AG04449 (cell line): ENCODE measurements around the gene FIGNL2.

Source experiments
- CTCF ChIA-PET: fragments of 350-600 bp; formaldehyde crosslinking; extraction: SDS; loops from one replicate; lab custom pipeline; 2021; ENCODE audit warnings: antibody characterized with exemption; lab: Yijun Ruan, JAX
- POLR2A ChIA-PET: fragments of 400-600, 350-600 bp; formaldehyde crosslinking; extraction: SDS; loops from one replicate; lab custom pipeline; 2020; ENCODE audit warnings: antibody characterized with exemption, inconsistent platforms; lab: Yijun Ruan, JAX
- DNase-seq: peaks from one replicate; pipeline ENCODE4 v3.0.0-alpha.2; 2010; ENCODE audit warnings: low read depth, low spot score
- H3K4me3 ChIP-seq: 2 replicates; pipeline ENCODE4 v1.5.1; 2011; ENCODE audit warnings: low read depth, mild to moderate bottlenecking, control low read depth, low read length
- TF ChIP-seq, protein P1 (sequence below): IDR thresholded peaks from one replicate; pipeline ENCODE4 v1.5.1; 2011; ENCODE audit warnings: mild to moderate bottlenecking, moderate library complexity, low read length, control low read depth, inconsistent platforms; ENCODE audit not compliant: insufficient read depth; ENCODE audit errors: missing control alignments

Gene FIGNL2

DNA sequence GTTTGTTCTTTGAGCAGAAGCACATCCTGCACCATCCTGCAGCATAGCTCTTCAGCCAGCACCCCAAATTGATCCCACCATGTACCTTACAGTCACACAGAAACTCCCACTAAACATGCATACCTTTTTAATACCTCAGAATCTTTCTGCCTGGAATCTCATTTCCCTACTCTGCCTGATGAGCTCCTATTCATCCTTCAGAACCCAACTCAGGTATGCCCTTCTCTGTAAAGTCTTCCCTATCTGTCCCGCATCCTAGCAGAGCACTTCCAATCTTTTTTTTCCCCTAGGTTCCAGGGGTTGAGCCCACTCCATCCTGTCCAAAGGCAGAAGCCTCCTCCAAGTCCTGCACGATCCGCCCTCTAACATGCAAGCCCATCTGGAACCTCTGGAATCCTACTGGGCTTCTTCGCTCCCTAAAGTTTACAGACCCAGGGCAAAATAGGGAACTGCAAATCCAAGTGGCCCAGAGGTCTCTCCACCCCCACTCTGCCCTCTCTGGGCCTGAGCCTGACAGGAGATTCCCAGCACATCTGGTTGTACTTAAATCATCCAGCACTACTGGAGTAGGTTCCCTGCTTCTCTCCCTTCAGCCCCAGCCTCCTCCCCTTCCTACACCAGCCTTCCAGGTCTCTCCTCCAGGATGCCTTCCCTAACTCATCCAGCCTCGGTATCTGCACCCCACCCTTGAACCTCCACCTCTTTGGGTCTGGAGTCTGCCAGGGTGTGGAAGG, 4.1 kb upstream of the FIGNL2 start:
- CTCF ChIA-PET: interaction anchor here (1.0 to 1.8 kb wide), 2 partner anchors 11 to 42 kb away, joined by 3 to 6 read pairs; no protein-coding TSS in a partner anchor
- no peak overlapping the region for H3K4me3 ChIP-seq
- POLR2A ChIA-PET: no interaction called here
- TF ChIP-seq, protein P1, sequence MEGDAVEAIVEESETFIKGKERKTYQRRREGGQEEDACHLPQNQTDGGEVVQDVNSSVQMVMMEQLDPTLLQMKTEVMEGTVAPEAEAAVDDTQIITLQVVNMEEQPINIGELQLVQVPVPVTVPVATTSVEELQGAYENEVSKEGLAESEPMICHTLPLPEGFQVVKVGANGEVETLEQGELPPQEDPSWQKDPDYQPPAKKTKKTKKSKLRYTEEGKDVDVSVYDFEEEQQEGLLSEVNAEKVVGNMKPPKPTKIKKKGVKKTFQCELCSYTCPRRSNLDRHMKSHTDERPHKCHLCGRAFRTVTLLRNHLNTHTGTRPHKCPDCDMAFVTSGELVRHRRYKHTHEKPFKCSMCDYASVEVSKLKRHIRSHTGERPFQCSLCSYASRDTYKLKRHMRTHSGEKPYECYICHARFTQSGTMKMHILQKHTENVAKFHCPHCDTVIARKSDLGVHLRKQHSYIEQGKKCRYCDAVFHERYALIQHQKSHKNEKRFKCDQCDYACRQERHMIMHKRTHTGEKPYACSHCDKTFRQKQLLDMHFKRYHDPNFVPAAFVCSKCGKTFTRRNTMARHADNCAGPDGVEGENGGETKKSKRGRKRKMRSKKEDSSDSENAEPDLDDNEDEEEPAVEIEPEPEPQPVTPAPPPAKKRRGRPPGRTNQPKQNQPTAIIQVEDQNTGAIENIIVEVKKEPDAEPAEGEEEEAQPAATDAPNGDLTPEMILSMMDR: no peak
- DNase-seq: no peak

DNA sequence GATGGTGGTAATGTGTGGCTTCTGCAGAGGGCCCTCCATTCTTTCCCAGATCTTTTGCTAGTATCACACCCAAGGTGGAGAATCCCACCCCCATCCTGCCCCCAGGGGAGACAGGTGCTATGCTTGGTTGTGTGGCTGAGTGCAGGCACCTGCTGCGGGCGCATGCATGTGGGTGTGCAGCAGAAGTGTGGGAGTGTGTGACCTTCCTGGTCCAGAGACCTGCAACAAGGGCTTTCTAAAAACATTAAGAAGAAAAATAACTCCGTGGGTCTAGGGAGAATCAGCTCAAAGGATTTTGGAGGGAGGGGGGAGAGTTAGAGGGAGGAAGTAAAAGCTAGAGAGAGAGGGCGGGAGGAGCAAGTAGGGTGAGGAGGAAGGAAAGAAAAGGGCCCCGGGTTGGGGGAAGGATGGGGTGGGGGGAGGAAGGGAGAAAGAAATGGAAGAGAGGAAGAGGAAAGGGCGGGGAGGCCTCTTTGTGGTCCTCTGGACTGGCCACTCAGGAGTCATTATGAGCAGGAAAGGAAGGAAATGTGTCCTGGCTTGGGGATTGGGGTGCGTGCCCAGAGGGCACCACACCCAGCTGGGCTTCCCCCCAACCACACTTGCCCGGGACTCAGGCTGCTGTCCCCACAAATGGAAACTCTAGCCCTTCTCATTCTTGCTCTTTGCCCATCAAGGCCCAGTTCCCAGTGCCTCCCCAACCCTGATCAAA, 3.1 kb upstream of the FIGNL2 start:
- CTCF ChIA-PET: interaction anchor here (1.0 to 1.8 kb wide), 3 partner anchors 12 to 129 kb away, joined by 3 to 6 read pairs (median 3); no protein-coding TSS in a partner anchor

DNA sequence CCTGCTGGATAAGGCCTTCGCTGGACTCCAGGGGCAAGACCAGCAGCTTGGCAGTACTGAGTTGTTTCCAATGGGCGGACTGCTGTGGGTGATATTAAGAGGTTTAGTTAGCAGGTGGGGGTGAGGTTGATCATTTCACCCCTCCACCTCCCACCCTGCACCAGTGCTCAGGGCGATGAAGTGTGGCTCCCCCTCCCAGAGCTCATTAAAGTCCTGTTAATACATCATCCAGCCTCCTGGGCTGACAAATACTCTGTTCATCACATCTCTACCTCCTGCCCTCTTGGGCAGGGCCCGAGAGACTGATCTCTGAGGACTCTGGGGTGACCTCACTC, 2.4 kb upstream of the FIGNL2 start:
- TF ChIP-seq, protein P1: no peak
- POLR2A ChIA-PET: no interaction called here
- CTCF ChIA-PET: interaction anchor here (1.1 to 1.8 kb wide), 3 partner anchors 13 to 130 kb away, joined by 3 to 6 read pairs (median 3); no protein-coding TSS in a partner anchor
- no peak for DNase-seq
- no peak overlapping the region for H3K4me3 ChIP-seq

More for the DNA sequence above, 3.1 kb upstream of the FIGNL2 start:
- POLR2A ChIA-PET: no interaction called here
- TF ChIP-seq, protein P1: no peak
- DNase-seq: no peak
- H3K4me3 ChIP-seq: no peak overlapping the region

DNA sequence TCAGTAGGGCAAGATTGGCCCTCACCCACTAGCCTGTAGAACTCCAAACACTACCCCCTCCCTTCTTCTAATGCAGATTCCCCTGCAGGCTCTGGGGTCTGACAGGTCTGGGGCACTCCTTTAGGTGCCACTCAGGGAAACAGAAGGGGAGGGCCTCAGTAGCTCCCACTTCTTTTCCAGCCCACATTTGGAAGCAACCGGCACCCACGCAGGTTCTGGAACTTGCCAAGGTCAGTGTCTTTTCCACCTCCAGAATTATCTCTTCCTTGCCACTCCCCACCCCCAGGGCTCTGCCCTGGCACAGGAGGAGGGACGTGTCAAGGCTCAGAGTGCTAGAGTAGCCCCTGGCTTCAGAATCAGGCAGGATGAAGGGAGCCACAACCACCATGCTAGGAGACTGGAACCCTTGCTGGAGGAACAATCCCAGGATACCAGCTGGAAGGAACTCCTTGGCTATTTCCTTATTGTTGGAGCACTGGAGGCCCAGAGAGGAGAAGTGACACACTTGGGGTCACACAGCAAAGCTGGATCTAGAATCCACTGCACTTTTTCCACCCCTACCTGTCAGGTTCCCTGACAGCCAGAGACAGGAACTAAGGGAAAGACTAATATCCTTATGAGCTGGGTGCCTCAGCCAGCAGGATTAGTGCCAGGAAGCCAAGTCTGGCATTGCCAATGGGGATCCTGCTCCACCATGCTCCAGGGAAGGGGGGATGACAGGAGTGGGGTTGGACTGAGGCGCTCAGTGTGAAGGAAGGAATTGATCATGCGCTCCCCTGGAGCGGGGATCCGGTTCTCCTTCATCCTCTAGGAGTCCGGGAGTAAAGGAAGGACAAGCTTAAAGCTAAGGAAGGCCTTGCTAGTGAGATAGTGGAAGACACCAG, 1.8 kb upstream of the FIGNL2 start:
- CTCF ChIA-PET: interaction anchor here (0.7 to 1.8 kb wide), 4 partner anchors 13 to 130 kb away, joined by 3 to 6 read pairs (median 3); no protein-coding TSS in a partner anchor
- H3K4me3 ChIP-seq: no peak overlapping the region
- no peak for DNase-seq
- TF ChIP-seq, protein P1: no peak
- POLR2A ChIA-PET: no interaction called here

DNA sequence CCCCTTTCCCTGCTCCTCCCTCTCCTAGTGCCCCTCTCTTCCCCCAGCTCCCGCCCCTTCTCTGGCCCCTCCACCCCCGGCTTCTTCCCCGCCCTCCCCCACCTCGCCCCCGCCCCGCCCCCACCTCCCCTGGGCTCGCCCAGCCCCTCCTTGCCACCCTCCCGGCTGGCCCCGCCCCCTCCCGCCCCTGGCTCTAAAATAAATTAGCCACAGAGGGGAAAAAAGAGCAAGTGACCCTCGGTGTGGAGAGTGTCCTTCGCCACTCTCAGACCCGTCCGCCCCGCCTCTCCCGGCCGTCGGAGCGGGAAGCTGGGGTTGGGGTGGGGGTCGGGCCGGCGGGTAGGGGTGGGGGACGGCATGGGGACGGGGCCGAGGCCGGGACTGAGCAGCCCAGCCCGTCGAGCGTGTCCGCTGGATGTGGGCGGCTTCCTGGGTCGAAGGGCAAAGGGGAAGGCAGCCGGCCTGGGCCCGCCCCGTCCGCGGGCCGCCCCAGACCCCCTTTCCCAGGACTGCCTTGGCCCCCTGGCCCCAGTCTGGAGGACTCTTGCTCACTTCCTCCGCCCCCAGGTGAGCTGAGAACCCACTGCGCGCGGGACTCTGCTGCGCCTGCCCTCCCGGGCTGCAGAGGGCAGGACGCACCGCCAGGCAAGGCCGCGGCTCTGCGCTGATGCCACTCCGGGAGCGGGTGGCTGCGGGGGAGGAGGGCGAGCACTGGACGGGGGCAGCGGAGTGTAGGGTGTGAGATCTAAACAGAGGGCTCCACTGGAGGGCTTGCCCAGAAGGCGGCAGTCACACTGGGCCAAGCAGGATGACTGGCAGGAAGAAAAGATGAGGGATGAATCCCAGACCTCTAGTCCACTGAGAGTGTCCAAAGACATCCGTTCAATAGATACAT, 570 bp upstream of the FIGNL2 start:
- ChIA-PET CTCF (no interaction called here), POLR2A (no interaction called here)
- no peak for DNase-seq
- TF ChIP-seq, protein P1: no peak
- no peak overlapping the region for H3K4me3 ChIP-seq
